Pancreas (tissue), 10 donors: ENCODE results near the gene IGSF21. TPM values are rescaled to one million over a fixed set of nuclear protein-coding genes. Genes with fewer than 3 reads are reported as not detected.
"Not testable (repeated sequence)": the region's sequence is repeated elsewhere in the genome, so short reads cannot be mapped to it uniquely, and the experiment has no call there.

ENCODE experiments used
- ATAC-seq, 4 donors: fragments of 200-7000 bp; cut with Tn5 transposase; one replicate each; pipeline versions ENCODE4 v1.8.0 to v1.9.1; 2020; ENCODE audit warnings: mild to moderate bottlenecking in 4 of 4, moderate library complexity in 4 of 4
- DNase-seq, 6 donors: peaks; one replicate each; pipeline ENCODE4 v3.0.0-alpha.2; 2020
- FAIRE-seq: peaks from 2 replicates; lab custom pipeline; 2012; peaks lifted over from hg19 to GRCh38; lab: Jason Lieb, UNC
- H3K27ac ChIP-seq, 4 donors: fragments of 200-600 bp; sonication (generic); 1 replicate in 3 of 4; 2 replicates in 1 of 4; pipeline versions ENCODE4 v1.5.0 to v1.8.0; 2020
- H3K27me3 ChIP-seq, 4 donors: fragments of 200-600 bp; one replicate each; pipeline ENCODE4 v1.8.0; 2021
- H3K36me3 ChIP-seq, 3 donors: fragments of 200-600 bp; sonication (generic) in 1 of 3; one replicate each; pipeline versions ENCODE4 v1.5.0 to v1.8.0; 2020 to 2021
- H3K4me1 ChIP-seq, 3 donors: fragments of 200-600 bp; one replicate each; pipeline ENCODE4 v1.8.0; 2021
- H3K4me3 ChIP-seq, 4 donors: fragments of 200-600 bp; sonication (generic) in 2 of 4; one replicate each; pipeline versions ENCODE4 v1.5.0 to v1.8.0; 2020 to 2021
- H3K9me3 ChIP-seq, 4 donors: fragments of 200-600 bp; one replicate each; pipeline ENCODE4 v1.8.0; 2021
- WGBS, 2 donors: extraction: QIAGEN DNeasy Blood & Tissue Kit; methylation state at CpG; one replicate each; pipeline ENCODE4 v1.1.7; 2013; 5-methylcytosine and 5-hydroxymethylcytosine counted together
- intact Hi-C, 3 donors: fragments of 100-400 bp; cut with DNase I; formaldehyde crosslinking; loops; one replicate each; pipeline versions ENCODE4 v1.11.1 to v1.14.2; 2022
- polyA plus RNA-seq, 2 donors: library from polyadenylated mRNA; stranded (reverse); fragments of 200-250 nt; gene quantifications; one replicate each; pipeline ENCODE4 v1.2.3, GENCODE V29; 2013
- total RNA-seq, 6 donors: library from RNA; stranded (reverse); fragmentation: NEBNext Ultra II Directional in 4 of 6; extraction: Animal tissue kit (Norgen Biotek cat#: 25700) in 4 of 6; gene quantifications; one replicate each; pipeline versions ENCODE4 v1.2.1 to v1.2.4, GENCODE V29; 2021 to 2023
- TF ChIP-seq, protein P1 (sequence below), 4 donors: fragments of 200-600 bp; sonication (generic) in 3 of 4; IDR thresholded peaks; one replicate each; pipeline versions ENCODE4 v1.5.0 to v1.8.0; 2021; ENCODE audit warnings: antibody characterized with exemption in 4 of 4
- donor health status: healthy with polysubstance abuse.
- donor health status: DM: no; HTN: no; CAD: no; lungs with moderate emphysema.
- donor health status: DM: no; HTN: no; CAD: no.
- donor health status: control.
- donor health status: control.
- donor health status: Bipolar disorder and iron deficiency.
- donor health status: DM: yes; HTN: yes; CAD: no.
- donor health status: DM: no; HTN: no; CAD: no.
- donor health status: DM: no; HTN: no; CAD: no.
- donor health status: DM: yes; HTN: yes; CAD: no.

IGSF21 gene
- total and polyA plus RNA-seq, 8 donors = 0.28 to 1.3 (median 0.92) TPM; not detected in 1

- H3K36me3 ChIP-seq = no peaks in the 10 kb centered on the region
- FAIRE-seq (no peak), DNase-seq (no peak), ATAC-seq (no peak)
- H3K27ac ChIP-seq = no peak overlapping the region
- no peak overlapping the region for H3K4me3 ChIP-seq
- TF ChIP-seq, protein P1, sequence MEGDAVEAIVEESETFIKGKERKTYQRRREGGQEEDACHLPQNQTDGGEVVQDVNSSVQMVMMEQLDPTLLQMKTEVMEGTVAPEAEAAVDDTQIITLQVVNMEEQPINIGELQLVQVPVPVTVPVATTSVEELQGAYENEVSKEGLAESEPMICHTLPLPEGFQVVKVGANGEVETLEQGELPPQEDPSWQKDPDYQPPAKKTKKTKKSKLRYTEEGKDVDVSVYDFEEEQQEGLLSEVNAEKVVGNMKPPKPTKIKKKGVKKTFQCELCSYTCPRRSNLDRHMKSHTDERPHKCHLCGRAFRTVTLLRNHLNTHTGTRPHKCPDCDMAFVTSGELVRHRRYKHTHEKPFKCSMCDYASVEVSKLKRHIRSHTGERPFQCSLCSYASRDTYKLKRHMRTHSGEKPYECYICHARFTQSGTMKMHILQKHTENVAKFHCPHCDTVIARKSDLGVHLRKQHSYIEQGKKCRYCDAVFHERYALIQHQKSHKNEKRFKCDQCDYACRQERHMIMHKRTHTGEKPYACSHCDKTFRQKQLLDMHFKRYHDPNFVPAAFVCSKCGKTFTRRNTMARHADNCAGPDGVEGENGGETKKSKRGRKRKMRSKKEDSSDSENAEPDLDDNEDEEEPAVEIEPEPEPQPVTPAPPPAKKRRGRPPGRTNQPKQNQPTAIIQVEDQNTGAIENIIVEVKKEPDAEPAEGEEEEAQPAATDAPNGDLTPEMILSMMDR (IDR thresholded peaks at IDR 0.05) = no peak
- H3K9me3 ChIP-seq = no peaks in the 10 kb centered on the region
- WGBS, 2 donors = 82 to 87% methylated on average over 2 of the region's 2 CpGs
- intact Hi-C loops = no loop called here
- H3K27me3 ChIP-seq = no peaks in the 10 kb centered on the region
- H3K4me1 ChIP-seq = no peaks in the 10 kb centered on the region
Measured at GRCh38 chr1:18414872-18415447, 307.4 kb downstream of the IGSF21 start.

DNA sequence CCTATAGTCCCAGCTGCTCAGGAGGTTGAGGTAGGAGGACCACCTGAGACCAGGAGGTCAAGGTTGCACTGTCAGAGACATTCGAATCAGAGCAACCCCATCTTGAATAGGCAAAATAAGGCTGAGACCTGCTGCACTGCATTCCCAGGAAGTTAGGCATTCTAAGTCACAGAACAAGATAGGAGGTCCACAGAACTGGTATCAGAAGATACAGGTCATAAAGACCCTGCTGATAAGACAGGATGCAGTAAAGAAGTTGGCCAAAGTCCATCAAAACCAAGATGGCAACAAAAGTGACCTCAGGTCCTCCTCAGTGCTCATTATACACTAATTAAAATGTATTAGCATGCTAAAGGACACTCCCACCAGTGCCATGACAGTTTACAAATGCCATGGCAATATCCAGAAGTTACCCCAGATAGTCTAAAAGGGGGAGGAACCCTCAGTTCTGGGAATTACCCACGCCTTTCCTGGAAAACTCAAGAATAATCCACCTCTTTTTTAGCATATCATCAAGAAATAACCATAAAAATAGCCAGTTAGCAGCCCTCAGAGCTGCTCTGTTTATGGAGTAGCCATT lies 307.9 kb downstream of the IGSF21 start:
- FAIRE-seq = no peak
- H3K4me1 ChIP-seq = no peaks in the 10 kb centered on the region

GRCh38 chr1:18416126-18416525 lies 308.5 kb downstream of the IGSF21 start:
- intact Hi-C loops, H3K27ac ChIP-seq, H3K9me3 ChIP-seq, H3K4me3 ChIP-seq, H3K27me3 ChIP-seq, H3K36me3 ChIP-seq, ATAC-seq, DNase-seq, FAIRE-seq, H3K4me1 ChIP-seq: not testable (repeated sequence)
- 75 to 84% methylated on average over 5 of the region's 5 CpGs for WGBS, 2 donors

More for the DNA sequence above, 307.9 kb downstream of the IGSF21 start:
- H3K4me3 ChIP-seq = no peak overlapping the region
- H3K9me3 ChIP-seq = no peaks in the 10 kb centered on the region
- no peaks in the 10 kb centered on the region for H3K36me3 ChIP-seq
- TF ChIP-seq, protein P1 (IDR thresholded peaks at IDR 0.05) = no peak
- H3K27me3 ChIP-seq = no peaks in the 10 kb centered on the region
- ATAC-seq (no peak), DNase-seq (no peak)
- 71 to 85% methylated on average over 2 of the region's 2 CpGs for WGBS, 2 donors
- no peak overlapping the region for H3K27ac ChIP-seq
- intact Hi-C loops = no loop called here

DNA sequence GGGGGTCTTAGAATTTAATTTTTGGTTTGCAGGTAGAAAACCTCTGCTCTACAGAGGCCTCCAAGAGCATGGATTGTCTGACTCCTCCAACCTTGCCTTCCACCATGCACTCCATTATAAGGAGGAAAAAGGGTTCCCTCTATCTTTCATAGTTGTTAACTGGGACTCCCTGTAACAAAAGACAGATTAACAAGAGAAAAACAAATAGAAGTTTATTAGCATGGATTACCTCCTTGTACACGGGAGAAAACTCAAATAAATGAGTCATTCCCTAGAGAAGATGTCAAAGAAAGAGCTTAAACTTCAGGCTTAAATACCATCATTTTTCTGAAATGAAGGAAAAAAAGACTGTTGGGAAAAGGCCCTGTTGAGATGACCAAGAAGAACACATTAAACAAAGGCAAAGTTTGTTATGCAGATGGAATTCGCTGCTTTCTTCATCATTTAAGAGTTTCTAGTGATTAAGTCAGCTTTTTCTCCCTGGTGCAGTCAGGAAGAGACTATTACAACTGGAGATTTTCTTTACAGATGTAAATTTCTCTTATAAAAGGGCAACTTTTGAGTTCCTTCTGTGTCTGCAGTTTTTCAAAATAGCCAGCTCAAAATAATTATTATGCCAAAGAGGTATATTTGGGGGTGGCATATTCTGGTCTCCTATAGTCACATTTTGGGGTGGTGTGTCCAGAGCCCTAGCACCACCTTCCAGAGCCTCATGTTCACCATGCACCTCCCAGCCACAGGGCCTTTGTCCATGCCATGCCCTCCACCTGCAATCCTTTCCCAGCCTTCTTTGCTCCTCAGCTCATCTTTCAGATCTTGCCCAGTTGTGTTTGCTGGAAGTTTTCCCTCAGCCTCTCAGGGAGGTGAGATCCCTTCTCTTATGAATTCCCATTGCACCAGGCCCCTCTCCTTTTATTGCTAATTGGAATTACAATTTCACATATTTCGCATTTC lies 310.0 kb downstream of the IGSF21 start:
- Histone ChIP-seq H3K27me3 (no peaks in the 10 kb centered on the region), H3K4me1 (no peaks in the 10 kb centered on the region), H3K9me3 (no peaks in the 10 kb centered on the region), H3K27ac (no peak overlapping the region), H3K36me3 (no peaks in the 10 kb centered on the region), H3K4me3 (no peak overlapping the region)
- DNase-seq (no peak), ATAC-seq (no peak), FAIRE-seq (no peak)
- WGBS, 2 donors = 62 to 64% methylated on average over 3 of the region's 3 CpGs
- intact Hi-C loops = no loop called here
- TF ChIP-seq, protein P1 (IDR thresholded peaks at IDR 0.05) = no peak

- 62 to 78% methylated on average over 6 of the region's 6 CpGs for WGBS, 2 donors
- no peak for DNase-seq
- TF ChIP-seq, protein P1 (IDR thresholded peaks at IDR 0.05) = no peak
- Histone ChIP-seq H3K9me3 (no peaks in the 10 kb centered on the region), H3K27ac (no peak overlapping the region), H3K4me1 (no peaks in the 10 kb centered on the region), H3K4me3 (no peak overlapping the region), H3K36me3 (no peaks in the 10 kb centered on the region), H3K27me3 (no peaks in the 10 kb centered on the region)
- no peak for ATAC-seq
- no peak for FAIRE-seq
- intact Hi-C loops = no loop called here
Measured at GRCh38 chr1:18419113-18419844, 311.7 kb downstream of the IGSF21 start.
